ENCODE results near the gene ZIC3.
"Not testable (repeated sequence)": the region's sequence is repeated elsewhere in the genome, so short reads cannot be mapped to it uniquely, and the experiment has no call there.

Gene ZIC3

GRCh38 chrX:137549073-137549472 is 16.9 kb upstream of the ZIC3 start:
- Histone ChIP-seq H3K56ac (ENCODE audit: low read length) (peak overlapping the region; percentile 49), H3K79me1 (ENCODE audit: low read length) (no peaks in the 10 kb centered on the region), H3K9ac (ENCODE audit: low read length) (peak overlapping the region; percentile 24), H3K18ac (ENCODE audit: low read length) (peak overlapping the region; percentile 9), H3K36me3 (ENCODE audit: control insufficient read depth, insufficient read depth, low read length) (no peaks in the 10 kb centered on the region), H2BK15ac (replicated peaks; ENCODE audit: low read depth) (no peak overlapping the region), H3K27me3 (ENCODE audit: insufficient read depth, low read length, poor library complexity) (peaks cover 23% of the 10 kb centered on the region), H4K5ac (ENCODE audit: low read length) (no peak overlapping the region), H2AK5ac (ENCODE audit: low read length) (no peak overlapping the region), H3K27ac (ENCODE audit: low read depth, low read length) (no peak overlapping the region), H2BK5ac (ENCODE audit: low read length) (no peak overlapping the region), H3K79me2 (ENCODE audit: control insufficient read depth, insufficient read depth, low read length) (no peaks in the 10 kb centered on the region), H3K4me2 (ENCODE audit: low read length) (peak overlapping the region; percentile 22), H4K8ac (ENCODE audit: low read depth, low read length) (no peak overlapping the region), H3K23ac (ENCODE audit: low read length) (no peak overlapping the region), H3K4ac (ENCODE audit: low read depth, low read length) (no peak overlapping the region), H3K4me1 (ENCODE audit: control insufficient read depth, low read depth, low read length) (no peaks in the 10 kb centered on the region), H2BK120ac (ENCODE audit: low read depth, low read length) (no peak overlapping the region), H3K4me3 (ENCODE audit: low read length) (no peak overlapping the region)
- DNase-seq: peak; percentile 45
- WGBS (ENCODE audit: extremely low coverage, insufficient coverage, low lambda C conversion rate): no CpG with 5 or more reads among the region's 24 CpGs

GRCh38 chrX:137549851-137550664 is 15.9 kb upstream of the ZIC3 start:
- Histone ChIP-seq H2BK15ac (replicated peaks; ENCODE audit: low read depth) (no peak overlapping the region), H2AK5ac (ENCODE audit: low read length) (no peak overlapping the region), H2BK5ac (ENCODE audit: low read length) (no peak overlapping the region), H3K4ac (ENCODE audit: low read depth, low read length) (no peak overlapping the region), H3K27ac (ENCODE audit: low read depth, low read length) (no peak overlapping the region), H3K4me1 (ENCODE audit: control insufficient read depth, low read depth, low read length) (no peaks in the 10 kb centered on the region), H3K4me3 (ENCODE audit: low read length) (no peak overlapping the region), H3K79me1 (ENCODE audit: low read length) (no peaks in the 10 kb centered on the region), H3K56ac (ENCODE audit: low read length) (peak overlapping the region; percentile 64), H3K18ac (ENCODE audit: low read length) (no peak overlapping the region), H3K4me2 (ENCODE audit: low read length) (peak overlapping the region; percentile 33), H3K79me2 (ENCODE audit: control insufficient read depth, insufficient read depth, low read length) (no peaks in the 10 kb centered on the region), H3K23ac (ENCODE audit: low read length) (no peak overlapping the region), H3K36me3 (ENCODE audit: control insufficient read depth, insufficient read depth, low read length) (no peaks in the 10 kb centered on the region), H3K9ac (ENCODE audit: low read length) (peak overlapping the region; percentile 54), H4K5ac (ENCODE audit: low read length) (no peak overlapping the region), H2BK120ac (ENCODE audit: low read depth, low read length) (no peak overlapping the region), H4K8ac (ENCODE audit: low read depth, low read length) (no peak overlapping the region), H3K27me3 (ENCODE audit: insufficient read depth, low read length, poor library complexity) (peaks cover 23% of the 10 kb centered on the region)
- WGBS (ENCODE audit: extremely low coverage, insufficient coverage, low lambda C conversion rate): no CpG with 5 or more reads among the region's 58 CpGs
- peak; percentile 45 for DNase-seq

- Histone ChIP-seq H2AK5ac (ENCODE audit: low read length) (no peak overlapping the region), H3K27me3 (ENCODE audit: insufficient read depth, low read length, poor library complexity) (peaks cover 18% of the 10 kb centered on the region), H3K36me3 (ENCODE audit: control insufficient read depth, insufficient read depth, low read length) (no peaks in the 10 kb centered on the region), H3K4me2 (ENCODE audit: low read length) (peak overlapping the region; percentile 33), H3K23ac (ENCODE audit: low read length) (peak overlapping the region; percentile 66), H4K8ac (ENCODE audit: low read depth, low read length) (no peak overlapping the region), H3K56ac (ENCODE audit: low read length) (peak overlapping the region; percentile 64), H3K4me3 (ENCODE audit: low read length) (no peak overlapping the region), H3K79me2 (ENCODE audit: control insufficient read depth, insufficient read depth, low read length) (no peaks in the 10 kb centered on the region), H3K18ac (ENCODE audit: low read length) (no peak overlapping the region), H3K79me1 (ENCODE audit: low read length) (no peaks in the 10 kb centered on the region), H3K9ac (ENCODE audit: low read length) (peak overlapping the region; percentile 54), H2BK5ac (ENCODE audit: low read length) (no peak overlapping the region), H3K4me1 (ENCODE audit: control insufficient read depth, low read depth, low read length) (no peaks in the 10 kb centered on the region), H4K5ac (ENCODE audit: low read length) (no peak overlapping the region), H3K4ac (ENCODE audit: low read depth, low read length) (peak overlapping the region; percentile 27), H3K27ac (ENCODE audit: low read depth, low read length) (no peak overlapping the region), H2BK120ac (ENCODE audit: low read depth, low read length) (no peak overlapping the region), H2BK15ac (replicated peaks; ENCODE audit: low read depth) (no peak overlapping the region)
- WGBS (ENCODE audit: extremely low coverage, insufficient coverage, low lambda C conversion rate): no CpG with 5 or more reads among the region's 41 CpGs
- DNase-seq: peak; percentile 51
These were observed 15.2 kb upstream of the ZIC3 start for GRCh38 chrX:137550665-137551261.

- H2AK5ac ChIP-seq (ENCODE audit: low read length); H4K8ac ChIP-seq (ENCODE audit: low read depth, low read length); H2BK120ac ChIP-seq (ENCODE audit: low read depth, low read length); H3K79me1 ChIP-seq (ENCODE audit: low read length); H2BK5ac ChIP-seq (ENCODE audit: low read length); H3K27ac ChIP-seq (ENCODE audit: low read depth, low read length); H3K36me3 ChIP-seq (ENCODE audit: control insufficient read depth, insufficient read depth, low read length); H3K79me2 ChIP-seq (ENCODE audit: control insufficient read depth, insufficient read depth, low read length); H3K23ac ChIP-seq (ENCODE audit: low read length); H4K5ac ChIP-seq (ENCODE audit: low read length); H3K9ac ChIP-seq (ENCODE audit: low read length); H3K56ac ChIP-seq (ENCODE audit: low read length); H2BK15ac ChIP-seq (replicated peaks; ENCODE audit: low read depth); H3K18ac ChIP-seq (ENCODE audit: low read length); H3K4me1 ChIP-seq (ENCODE audit: control insufficient read depth, low read depth, low read length); H3K4me2 ChIP-seq (ENCODE audit: low read length); DNase-seq; H3K4ac ChIP-seq (ENCODE audit: low read depth, low read length); H3K27me3 ChIP-seq (ENCODE audit: insufficient read depth, low read length, poor library complexity); H3K4me3 ChIP-seq (ENCODE audit: low read length): not testable (repeated sequence)
- WGBS (ENCODE audit: extremely low coverage, insufficient coverage, low lambda C conversion rate): no CpG with 5 or more reads among the region's 4 CpGs
These were observed 13.8 kb upstream of the ZIC3 start for GRCh38 chrX:137552098-137552497.

GRCh38 chrX:137562096-137562495 is 3.8 kb upstream of the ZIC3 start:
- Histone ChIP-seq H3K4me2 (ENCODE audit: low read length) (peak overlapping the region; percentile 11), H4K8ac (ENCODE audit: low read depth, low read length) (no peak overlapping the region), H3K27me3 (ENCODE audit: insufficient read depth, low read length, poor library complexity) (no peaks in the 10 kb centered on the region), H3K9ac (ENCODE audit: low read length) (peak overlapping the region; percentile 77), H3K79me1 (ENCODE audit: low read length) (no peaks in the 10 kb centered on the region), H3K27ac (ENCODE audit: low read depth, low read length) (no peak overlapping the region), H3K4me3 (ENCODE audit: low read length) (no peak overlapping the region), H3K4me1 (ENCODE audit: control insufficient read depth, low read depth, low read length) (peaks cover 3% of the 10 kb centered on the region), H3K36me3 (ENCODE audit: control insufficient read depth, insufficient read depth, low read length) (no peaks in the 10 kb centered on the region), H2BK5ac (ENCODE audit: low read length) (no peak overlapping the region), H3K79me2 (ENCODE audit: control insufficient read depth, insufficient read depth, low read length) (peaks cover 6% of the 10 kb centered on the region), H3K56ac (ENCODE audit: low read length) (peak overlapping the region; percentile 44), H3K4ac (ENCODE audit: low read depth, low read length) (no peak overlapping the region), H2BK120ac (ENCODE audit: low read depth, low read length) (no peak overlapping the region), H2AK5ac (ENCODE audit: low read length) (no peak overlapping the region), H3K18ac (ENCODE audit: low read length) (no peak overlapping the region), H4K5ac (ENCODE audit: low read length) (no peak overlapping the region), H2BK15ac (replicated peaks; ENCODE audit: low read depth) (no peak overlapping the region), H3K23ac (ENCODE audit: low read length) (no peak overlapping the region)
- DNase-seq: no peak
- WGBS (ENCODE audit: extremely low coverage, insufficient coverage, low lambda C conversion rate): no CpG with 5 or more reads among the region's 8 CpGs

Data from mesendoderm (in vitro differentiated cells).